ENCODE measurements around the gene PTPRD.

- no peak for TF ChIP-seq CTCF (IDR thresholded peaks at IDR 0.05; ENCODE audit: low read depth, low read length, poor library complexity, severe bottlenecking)
- no peak for TF ChIP-seq EZH2phosphoT487 (IDR thresholded peaks at IDR 0.05; ENCODE audit: borderline replicate concordance, low read length)
Observed at GRCh38 chr9:9612270-9612669, 1000.5 kb downstream of the PTPRD start.

Data from DOHH2 (cell line).